ENCODE data around the gene NUAK2.
"Not testable (repeated sequence)": the region's sequence is repeated elsewhere in the genome, so short reads cannot be mapped to it uniquely, and the experiment has no call there.

NUAK2 gene

DNA sequence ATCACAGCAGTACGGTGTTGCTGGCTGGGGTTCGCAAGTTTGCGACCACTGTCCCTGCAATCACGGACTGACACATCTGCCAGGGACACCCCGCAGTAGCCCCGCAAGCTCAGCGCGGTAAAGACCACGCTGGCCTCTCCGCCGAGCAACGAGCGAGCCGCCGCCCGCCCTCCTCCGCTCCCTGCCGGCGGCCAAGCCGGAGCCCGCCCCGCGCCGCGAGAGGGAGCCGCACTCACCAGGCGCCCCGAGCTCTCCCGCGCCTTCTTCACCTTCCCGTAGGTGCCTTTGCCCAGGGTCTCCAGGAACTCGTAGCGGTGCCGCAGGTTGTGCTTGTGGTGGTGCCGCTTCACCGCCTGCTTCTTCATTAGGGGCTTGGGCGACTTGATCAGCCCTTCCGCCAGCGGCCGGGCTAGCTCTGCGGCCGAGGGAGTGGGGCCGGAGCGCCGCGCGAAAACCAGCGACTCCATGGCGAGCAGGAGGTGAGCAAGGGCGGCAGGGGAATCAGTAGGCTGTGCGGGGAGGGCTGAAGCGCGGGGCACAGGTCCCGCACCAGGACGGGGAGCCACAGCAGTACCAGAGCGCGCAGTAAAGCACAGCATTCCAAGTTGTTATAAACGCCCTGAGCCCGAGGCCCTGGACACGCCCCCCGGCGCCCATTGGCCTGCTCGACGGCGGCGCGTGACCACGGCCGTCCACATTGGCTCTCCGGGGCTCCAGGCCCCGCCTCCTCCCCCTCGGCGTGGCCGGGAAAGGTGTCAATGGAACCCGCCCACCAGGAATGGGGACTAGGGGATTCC, at the start of gene NUAK2:
NUAK2 (minus strand) TSS at position 584 of the 797 bp plus-strand sequence; CDS start at position 467, 117 bp downstream.
- peak; percentile 86 for DNase-seq

DNA sequence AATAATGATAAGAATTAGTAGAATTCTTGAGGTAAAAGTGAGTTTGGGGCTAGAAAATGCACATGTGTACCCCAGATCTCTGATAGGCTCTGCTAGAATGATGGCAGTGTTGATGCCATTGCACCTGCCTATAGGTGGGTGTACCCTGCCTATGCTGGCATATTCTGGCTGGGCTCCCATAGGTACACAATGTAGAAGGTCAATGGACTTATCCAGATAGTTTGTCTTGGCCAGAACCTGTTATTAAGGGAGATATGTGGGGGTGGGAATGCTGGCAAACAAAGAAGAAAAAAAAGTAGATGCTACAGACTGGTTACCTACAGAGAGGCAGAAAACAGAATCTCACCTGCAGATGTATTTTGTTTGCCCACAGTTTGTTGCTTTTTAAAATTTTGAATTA, 49.2 kb upstream of the NUAK2 start:
- DNase-seq: no peak

DNA sequence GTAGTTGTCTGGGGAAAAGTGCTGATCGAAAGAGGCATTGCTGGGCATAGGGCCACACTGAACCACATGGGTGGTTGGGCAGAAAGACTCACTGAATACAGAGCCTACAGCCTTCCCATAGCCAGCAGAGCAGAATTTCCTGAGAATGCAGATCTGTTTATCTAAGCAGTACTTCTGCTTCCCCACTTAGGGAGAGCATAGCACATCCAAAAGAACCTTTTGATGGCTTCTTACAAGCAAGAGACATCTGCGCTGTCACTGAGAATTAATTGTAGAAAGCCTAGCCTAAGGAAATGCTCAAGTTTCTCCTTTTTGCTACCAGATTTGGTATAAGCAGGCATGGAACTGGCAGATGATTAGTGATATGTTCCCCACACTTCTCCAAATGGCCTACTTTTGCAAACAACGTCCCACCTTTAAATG, 48.2 kb upstream of the NUAK2 start:
- DNase-seq: no peak

DNA sequence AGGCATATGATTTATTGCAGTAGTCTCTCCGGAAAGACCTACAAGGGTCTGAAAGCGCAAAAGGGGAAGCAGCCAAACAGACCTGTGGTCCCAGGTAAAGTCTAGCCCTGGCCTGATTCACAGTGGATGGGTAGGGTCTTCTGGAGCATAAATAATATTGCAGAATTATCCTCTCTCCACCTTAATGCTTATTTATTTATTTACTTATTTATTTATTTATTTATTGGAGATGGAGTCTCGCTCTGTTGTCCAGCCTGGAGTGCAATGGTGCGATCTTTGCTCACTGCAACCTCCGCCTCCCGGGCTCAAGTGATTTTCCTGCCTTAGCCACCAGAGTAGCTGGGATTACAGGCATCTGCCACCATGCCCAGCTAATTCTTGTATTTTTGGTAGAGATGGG, 46.9 kb upstream of the NUAK2 start:
- no peak for DNase-seq

DNA sequence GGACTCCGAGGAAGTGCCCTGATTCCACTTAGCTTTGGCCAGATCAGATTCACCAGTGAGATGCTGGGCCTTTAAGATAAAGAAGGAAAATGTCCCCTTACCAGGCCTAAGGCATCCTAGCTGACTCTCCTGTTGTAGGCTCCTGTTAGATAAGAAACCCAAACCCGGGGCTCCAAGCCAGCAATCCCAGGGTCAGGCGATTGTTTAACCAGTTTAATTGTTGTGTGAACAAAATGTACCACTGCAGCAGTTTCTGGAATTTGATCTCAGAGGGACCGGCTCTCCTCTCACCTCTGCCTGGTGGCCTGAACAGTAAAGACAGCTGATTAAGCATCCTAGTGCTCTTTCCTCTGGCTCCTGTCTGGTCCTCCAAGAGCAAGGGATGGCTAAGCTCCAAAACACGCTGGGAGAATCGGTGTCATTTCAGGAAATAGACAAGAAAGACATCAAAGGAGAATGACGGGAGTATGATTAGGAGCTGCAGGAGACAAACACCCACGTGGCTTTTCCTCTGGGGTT, 44.5 kb upstream of the NUAK2 start:
- no peak for DNase-seq

DNA sequence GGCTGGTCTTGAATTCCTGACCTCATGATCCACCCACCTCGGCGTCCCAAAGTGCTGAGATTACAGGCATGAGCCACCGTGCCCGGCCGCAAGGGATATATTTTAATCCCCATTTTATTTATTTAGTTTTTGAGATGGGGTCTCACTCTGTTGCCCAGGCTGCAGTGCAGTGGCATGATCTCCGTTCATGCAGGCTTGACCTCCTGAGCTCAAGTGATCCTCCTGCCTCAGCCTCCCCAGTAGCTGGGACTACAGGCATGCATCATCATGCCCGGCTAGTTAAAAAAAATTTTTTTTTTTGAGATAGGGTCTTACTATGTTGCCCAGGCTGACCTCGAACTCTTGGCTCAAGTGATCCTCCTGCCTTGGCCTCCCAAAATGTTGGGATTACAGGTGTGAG, 43.5 kb upstream of the NUAK2 start:
- not testable (repeated sequence) for DNase-seq

DNA sequence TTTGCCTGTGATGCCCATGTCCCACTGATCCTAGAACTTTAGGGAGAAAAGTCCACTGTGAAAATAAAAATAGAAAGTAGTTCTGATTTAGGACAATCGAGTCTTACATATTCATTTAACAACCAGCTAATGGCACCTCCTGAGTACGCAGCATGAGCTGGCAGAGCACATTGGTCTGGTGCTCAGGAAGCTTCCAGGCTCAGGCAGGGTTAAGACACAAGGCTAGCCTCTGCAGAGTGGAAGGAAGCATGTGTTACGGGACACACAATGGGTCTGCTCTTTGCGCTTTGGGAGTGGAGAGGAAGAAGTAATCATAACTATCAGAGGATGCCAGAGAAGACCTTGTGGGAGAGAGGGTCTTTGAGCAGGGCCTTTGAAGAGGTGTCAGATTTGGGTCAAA, 39.3 kb upstream of the NUAK2 start:
- DNase-seq: no peak

DNA sequence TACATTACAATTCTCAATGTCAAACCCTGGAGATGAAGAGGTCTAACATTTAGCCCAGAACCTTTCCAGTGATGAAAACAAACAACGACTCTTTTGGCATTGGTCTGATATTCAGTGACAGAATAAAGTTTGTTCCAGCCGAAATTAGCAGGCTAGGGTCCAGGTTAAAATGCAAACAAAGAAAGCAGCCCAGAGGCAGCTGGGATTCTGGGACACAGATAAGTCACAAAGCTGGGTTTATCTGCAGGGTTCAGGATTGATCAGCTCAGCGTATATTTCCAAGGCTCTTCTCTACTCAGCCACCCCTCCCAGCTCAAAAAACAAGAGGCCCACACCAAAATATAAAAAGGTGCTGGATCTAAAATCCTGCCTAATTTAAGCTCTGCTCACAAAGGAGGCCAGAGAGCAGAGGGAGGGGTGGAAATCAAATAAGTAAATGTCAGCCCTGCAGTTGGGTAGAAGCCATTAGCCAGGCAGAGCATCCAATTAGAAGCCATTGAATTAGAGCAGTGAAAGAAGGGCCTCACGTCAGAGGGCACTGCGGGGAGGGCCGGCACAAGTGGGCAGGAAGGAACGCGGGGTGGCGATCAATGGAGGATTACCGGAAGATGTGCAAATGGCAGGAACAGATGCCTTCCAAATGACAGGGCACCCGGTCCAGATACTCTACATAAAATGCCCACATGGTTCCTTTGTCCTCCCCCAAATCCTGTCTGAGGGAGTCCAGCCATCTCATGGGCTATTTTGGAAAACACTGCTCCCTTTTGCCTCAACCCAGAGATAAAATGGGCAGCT, 38.4 kb upstream of the NUAK2 start:
- DNase-seq: no peak

DNA sequence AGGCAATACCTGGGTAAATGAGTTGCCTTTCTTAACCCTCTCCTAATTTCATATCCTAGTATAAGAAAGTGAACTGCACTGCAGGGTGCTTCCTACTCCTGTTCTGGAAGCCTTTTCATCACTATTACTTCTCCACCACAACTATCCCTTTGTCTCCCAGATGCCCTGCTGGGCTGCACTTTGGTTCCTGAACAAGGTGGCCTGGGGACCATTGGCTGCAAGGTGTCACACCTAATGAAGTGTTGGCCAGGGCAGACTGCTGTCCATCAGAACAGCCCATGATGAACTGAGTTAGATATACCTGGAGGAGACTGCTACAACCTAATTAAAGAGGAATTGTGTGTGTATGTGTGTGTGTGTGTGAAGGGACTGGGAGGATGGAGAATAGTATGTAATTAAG, 37.0 kb upstream of the NUAK2 start:
- DNase-seq: no peak

DNA sequence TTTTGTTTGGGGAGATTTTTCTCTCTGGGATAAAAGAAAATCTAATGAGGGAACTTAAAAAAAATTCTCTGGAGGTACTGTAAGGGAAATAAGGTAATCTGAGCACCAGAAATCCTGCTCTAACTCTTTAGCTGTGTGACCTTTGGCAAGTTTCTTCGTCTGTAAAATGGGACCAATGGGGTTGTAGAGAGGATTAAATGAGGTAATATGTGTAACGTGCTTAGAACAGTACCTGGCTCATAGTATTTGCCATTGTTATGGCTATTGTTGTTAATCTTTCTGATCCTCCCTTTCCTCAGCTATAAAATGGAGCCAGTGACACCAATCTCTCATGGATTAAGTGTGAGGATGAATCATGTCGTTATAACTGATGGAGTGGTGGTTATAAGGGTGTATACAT, 36.0 kb upstream of the NUAK2 start:
- no peak for DNase-seq

DNA sequence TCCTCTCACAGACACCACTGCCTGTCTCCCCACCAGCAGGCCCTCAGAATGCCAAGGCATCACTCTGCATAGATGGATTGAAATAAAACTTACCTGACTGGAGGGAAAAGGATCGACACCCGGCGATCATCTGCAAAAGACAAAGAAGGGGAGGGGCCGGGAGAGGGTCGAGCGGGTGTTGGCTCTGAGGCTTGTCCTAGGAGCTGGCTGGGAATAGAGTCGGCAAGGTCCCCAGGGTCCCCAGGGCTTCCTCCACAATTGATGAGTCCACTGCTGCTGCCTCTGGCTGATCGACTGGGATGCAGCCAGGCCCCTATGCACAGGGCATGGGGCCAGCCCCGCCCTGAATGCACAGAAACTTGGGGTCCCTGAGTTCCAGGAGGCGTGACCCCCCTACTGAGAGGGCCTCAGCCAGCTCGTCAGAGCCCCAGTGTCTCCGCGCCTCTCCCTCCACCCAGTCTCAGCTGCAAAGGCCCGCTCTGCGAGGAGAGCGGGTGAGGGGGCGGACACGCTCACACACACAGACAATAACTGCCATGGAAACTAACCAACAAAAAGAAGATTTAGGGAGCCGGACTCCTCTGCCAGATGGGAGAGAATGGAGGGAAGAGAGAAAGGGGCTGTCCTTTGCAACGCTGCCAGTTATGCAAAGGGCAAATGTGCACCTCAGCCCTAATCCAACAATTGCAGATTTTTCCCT, 35.0 kb upstream of the NUAK2 start, which contains the start of gene KLHDC8A:
KLHDC8A (minus strand) TSS at position 483 of the 700 bp plus-strand sequence. CDS start 13,318 bp downstream, outside the sequence.
- DNase-seq: peak; percentile 23

DNA sequence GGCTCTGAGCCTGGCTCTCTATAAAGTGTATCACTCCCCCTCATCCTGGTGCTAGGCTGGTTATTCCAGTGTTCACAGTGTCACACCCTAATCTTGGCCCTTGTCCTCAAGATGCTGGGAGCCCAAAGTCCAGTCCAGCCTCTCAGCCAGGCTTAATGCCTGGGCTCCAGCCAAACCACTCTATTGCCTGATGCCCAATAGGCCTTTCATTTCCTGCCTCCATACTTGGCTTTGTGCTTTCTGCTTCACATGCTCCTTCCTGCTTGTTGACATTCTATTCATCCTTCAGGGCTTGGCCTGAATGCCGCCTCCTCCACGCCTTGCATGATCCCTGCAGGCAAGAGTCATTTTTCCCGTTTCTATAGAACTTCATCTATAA, 33.5 kb upstream of the NUAK2 start:
- no peak for DNase-seq

DNA sequence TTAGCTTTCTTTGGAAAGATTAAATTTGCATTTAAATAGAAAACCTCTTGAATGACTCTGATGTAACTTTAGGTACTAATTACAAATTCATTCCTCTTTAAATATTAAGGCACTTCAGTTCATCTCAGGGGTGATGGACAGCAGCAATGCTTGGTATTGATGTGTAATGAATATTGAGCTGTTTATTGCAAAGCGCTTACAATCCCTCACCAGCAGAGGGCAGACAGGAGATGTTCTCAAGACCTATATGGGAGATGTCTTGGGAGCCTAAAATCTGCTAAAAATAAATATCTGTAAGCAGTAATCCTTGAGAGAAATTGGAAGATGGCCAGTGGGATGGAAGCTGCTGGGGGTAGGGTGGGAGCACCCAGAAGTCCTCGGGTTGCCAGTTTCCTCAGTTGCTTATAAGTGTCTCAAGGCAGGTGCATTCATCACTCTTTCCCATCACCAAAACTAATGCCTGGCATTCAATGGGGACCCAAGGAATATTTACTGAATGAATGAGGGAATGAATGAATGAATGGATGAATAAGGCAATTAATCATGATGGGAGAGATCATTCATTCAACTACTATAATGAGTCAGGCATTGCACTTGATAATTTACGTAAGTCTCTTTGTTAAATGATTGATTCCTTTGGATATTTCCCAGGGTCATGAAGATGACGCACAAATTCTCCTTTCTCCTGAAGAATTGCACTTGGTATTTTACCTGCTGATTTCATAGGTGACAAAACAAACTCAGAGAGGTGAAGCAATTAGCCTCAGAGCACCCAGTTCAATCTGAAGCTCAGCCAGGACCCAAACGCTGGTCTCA, 32.9 kb upstream of the NUAK2 start:
- peak; percentile 63 for DNase-seq

DNA sequence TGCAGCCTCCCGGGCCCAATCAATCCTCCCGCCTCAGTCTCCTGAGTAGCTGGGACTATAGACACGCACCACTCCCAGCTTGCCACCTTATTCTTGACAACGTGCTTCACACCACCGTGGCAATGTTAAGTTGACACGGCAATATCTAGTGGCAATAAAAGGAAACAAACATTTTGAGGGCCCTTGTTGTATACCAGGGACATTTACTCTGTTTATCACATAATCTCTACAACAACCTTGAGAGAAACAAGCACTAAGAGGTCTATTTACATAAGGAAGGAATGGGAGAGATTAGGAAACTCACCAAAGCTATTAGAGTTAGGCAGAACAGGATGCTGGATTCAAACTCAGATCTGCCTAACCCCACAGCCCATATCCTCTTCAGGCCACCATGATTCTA, 32.1 kb upstream of the NUAK2 start:
- no peak for DNase-seq

DNA sequence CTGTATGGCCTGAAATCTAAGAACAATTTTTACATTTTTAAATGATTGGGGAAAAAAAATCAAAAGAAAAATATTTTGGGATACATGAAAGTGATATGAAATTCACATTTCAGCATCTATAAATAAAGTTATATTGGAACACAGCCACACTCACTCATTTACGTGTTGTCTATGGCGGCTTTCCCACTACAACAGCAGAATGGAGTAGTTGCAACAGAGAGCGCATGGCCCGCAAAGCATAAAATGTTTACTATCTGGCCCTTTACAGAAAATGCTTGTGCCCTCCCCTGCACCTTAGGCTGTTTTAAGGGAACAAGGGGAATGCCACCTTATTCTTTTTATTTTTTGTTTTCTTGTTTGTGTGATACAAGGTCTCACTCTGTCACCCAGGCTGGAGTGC, 31.6 kb upstream of the NUAK2 start:
- no peak for DNase-seq

DNA sequence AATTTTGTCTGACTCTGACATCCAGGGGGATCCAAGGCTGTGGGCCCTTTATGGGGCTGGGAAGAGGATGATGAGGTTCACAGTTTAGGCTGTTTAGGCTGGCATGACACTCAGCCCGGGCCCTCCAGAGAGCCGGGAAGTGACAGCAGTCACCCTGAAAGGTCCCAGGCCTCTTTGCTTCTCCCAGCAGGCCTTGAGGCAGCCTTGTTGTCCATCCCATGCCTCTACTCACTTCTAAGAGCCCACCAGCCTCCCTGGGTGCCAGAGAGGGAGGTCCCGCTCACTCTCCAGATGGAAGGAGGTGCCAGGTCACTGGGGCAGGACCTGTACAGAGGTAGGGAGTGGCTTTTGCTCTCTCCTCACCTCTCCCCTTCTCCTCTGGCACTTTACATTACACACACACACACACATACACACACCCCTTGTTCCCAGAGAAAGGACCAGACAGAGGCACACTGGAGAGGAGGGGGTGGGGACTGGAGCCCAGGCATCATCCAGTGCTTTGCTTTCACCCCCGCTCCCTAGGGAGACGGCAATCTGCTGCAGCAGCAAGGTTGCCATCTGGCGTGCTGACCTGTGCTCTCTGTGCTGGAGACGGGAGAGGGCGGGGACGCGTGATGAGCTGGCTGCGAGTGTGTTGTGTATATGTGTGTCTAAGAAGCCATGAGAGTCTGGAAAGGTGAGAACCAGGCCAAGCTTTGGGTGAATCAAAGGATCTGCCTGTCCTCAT, 30.6 kb upstream of the NUAK2 start:
- peak; percentile 99 for DNase-seq

DNA sequence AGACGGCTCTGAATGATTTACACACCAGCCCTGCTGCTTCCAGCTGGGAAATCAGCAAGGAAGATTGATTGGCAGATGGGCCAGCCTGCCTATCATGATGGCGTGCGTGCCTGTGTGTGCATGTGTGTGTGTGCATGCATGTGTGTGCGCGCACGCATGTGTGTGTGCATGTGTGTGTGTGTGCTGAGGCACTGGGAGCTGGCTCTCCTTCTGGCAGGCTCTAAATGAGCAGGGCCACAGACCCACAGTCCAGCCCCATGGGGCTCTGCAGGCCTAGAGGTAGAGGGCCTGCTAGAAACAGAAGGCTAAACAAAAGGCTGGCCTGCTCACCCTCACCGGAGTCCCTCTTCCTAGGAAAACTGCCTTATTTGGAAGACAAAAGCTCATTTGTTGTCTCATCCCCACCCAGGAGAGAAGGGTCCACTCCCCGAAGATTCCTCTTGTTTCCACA, 29.2 kb upstream of the NUAK2 start:
- DNase-seq: peak; percentile 82

DNA sequence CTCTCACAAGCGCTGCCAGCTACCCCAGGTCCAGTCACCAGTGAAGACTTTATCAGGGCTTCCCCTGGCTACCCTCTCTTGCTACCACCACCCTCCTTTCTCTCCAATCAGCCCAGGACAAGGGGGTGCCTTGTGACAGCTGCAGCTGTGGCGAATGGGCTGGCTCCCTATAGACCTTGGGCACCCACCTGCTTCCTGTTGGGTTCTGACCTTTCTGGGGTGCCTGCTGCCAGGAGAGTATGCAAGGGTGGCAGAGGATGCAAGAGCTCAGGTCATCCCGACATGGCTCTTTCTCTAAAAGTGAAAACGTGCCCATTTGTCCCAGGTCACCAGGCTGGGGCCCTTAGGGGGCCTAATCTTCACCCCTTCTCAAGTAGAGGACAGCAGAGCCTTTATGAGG, 28.6 kb upstream of the NUAK2 start:
- DNase-seq: no peak

DNA sequence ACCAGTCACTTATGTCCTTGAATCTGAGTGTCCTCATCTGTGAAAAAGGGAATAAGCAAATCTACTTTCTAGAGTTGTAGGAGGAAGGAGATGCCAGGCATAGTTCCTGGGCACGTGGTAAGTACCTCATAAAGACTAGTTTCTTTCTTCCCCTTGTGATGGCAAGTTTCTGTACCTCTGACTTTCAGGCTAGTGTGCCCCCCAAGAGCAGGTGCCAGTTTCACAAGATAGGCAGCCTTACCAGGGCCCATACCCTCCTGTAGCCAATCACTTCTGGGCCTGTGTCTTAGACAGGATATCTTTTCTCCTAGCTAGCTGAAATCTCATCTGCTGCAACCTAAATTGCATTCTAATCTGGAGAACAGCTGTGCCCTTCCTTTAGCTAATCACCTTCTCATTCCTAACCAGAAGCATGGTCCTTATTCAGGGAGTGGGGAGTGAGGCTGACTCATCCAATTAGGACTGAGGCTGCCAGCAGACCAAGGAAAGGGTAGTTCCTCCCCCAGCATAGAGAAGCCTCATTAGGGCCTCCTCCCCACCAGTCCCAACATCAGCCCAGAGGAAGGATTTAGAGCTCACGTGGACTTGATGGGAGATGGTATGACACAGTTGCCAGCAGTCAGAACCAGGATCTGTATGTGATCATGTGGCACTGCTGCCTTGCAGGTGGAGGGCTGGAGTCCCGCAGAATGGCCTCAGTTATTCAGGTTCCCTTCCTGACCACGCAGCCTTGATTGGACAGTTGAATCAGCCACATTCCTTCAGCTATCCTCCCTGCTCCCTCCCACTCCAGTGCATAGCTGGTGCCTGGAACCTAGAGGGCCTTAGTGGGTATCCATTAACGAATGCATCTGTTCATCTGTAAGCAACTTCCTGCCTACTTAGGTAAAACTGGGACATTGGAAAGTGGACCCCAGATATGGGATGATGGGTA, 27.3 kb upstream of the NUAK2 start:
- peak; percentile 65 for DNase-seq

DNA sequence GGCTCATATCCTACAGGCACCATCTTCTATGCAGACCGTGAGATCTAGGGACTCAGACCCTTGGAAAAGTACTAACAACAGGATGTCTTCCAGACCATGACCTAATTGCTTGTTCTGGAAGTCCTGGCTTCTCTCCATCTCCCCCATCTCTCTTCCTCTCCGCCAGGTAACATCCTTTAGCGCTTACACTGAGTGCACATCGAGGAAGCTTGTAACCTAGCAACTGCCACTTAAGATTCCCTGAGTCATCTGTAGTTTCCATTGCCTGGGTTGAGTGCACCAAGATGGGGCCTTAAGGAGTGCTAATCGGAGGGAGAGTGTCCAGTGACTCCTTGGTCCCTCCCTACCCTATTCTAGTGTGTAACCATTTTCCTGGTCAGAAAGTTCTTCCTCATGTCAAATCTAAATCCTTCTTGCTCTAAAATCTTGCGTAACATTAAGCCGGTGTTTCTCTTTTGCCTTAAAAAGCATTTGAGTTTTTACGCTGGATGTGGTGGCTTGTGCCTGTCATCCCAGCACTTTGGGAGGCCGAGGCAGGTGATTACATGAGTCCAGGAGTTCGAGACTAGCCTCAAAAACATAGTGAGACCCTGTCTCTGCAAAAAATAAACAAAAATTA, 25.5 kb upstream of the NUAK2 start:
- DNase-seq: peak; percentile 82
